WERI-Rb-1 (cell line): ENCODE results near the gene KCNIP3.

Experiments used
- DNase-seq: peaks from one replicate; pipeline ENCODE4 v3.0.0-alpha.2; 2020
- H3K27ac ChIP-seq: fragments of 250-450 bp; sonication (Bioruptor Pico); 2 replicates; pipeline ENCODE4 v1.5.1; 2020; ENCODE audit warnings: mild to moderate bottlenecking, moderate library complexity
- H3K27me3 ChIP-seq: fragments of 250-450 bp; sonication (Bioruptor Pico); 2 replicates; pipeline ENCODE4 v1.5.1; 2021; ENCODE audit warnings: mild to moderate bottlenecking, low read depth, moderate library complexity; ENCODE audit not compliant: insufficient read depth, severe bottlenecking
- H3K36me3 ChIP-seq: fragments of 250-450 bp; sonication (Bioruptor Pico); 2 replicates; pipeline ENCODE4 v1.5.1; 2020; ENCODE audit warnings: mild to moderate bottlenecking, moderate library complexity
- H3K4me3 ChIP-seq: 2 replicates; pipeline ENCODE4 v1.5.1; 2011; ENCODE audit warnings: low read depth, mild to moderate bottlenecking, control low read depth, low read length
- H3K9me3 ChIP-seq: fragments of 250-450 bp; sonication (Bioruptor Pico); 2 replicates; pipeline ENCODE4 v1.5.1; 2021; ENCODE audit warnings: mild to moderate bottlenecking, moderate library complexity; ENCODE audit not compliant: severe bottlenecking
- CTCF ChIP-seq: IDR thresholded peaks from 2 replicates; pipeline ENCODE4 v1.5.1; 2011; ENCODE audit warnings: low read depth, mild to moderate bottlenecking, control low read depth, inconsistent platforms, low read length

Gene KCNIP3

GRCh38 chr2:95264624-95265023 is 32.5 kb upstream of the KCNIP3 start:
- no peak overlapping the region for H3K27ac ChIP-seq
- no peak overlapping the region for H3K4me3 ChIP-seq
- H3K27me3 ChIP-seq: no peaks in the 10 kb centered on the region
- no peaks in the 10 kb centered on the region for H3K9me3 ChIP-seq
- TF ChIP-seq CTCF: 0 out of 2 replicates have a peak, but pooled peaks have one; percentile 1
- DNase-seq: no peak
- H3K36me3 ChIP-seq: no peaks in the 10 kb centered on the region

GRCh38 chr2:95265182-95265581 is 32.0 kb upstream of the KCNIP3 start:
- Histone ChIP-seq H3K27me3 (no peaks in the 10 kb centered on the region), H3K4me3 (no peak overlapping the region), H3K36me3 (no peaks in the 10 kb centered on the region), H3K27ac (no peak overlapping the region), H3K9me3 (no peaks in the 10 kb centered on the region)
- no peak for DNase-seq
- TF ChIP-seq CTCF: no peak

DNA sequence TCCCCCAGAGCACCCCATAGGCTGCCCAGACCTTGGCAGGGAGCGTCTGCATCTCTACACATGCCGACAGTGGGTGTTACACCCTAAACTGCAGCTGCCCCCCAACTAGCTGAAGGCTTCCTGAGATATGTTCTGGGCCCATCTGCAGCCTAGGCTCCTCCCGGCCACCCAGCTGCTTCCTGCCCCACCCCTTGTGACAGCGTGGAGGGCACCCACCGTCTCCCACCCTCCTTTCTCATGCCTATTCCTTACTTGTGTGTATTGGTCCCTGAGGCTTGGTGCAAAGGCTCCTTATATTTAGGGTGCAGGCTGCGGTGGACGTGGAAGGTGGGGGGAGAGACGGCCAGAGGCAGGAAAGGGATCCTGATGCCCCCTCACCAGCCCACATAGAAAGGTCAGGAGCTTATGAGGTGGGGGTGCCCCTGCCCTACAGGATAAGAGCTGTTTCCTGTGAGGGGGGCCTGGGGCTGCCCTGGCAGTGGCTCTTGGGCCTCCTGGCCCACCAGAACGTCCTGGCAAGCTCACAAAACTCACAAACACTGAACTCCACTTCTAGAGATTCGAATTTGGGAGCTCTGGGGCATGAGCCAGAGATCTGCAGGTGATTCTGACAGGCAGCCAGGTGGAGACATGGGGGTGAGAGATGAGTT is 30.2 kb upstream of the KCNIP3 start:
- Histone ChIP-seq H3K36me3 (no peaks in the 10 kb centered on the region), H3K4me3 (no peak overlapping the region), H3K27me3 (no peaks in the 10 kb centered on the region), H3K9me3 (no peaks in the 10 kb centered on the region), H3K27ac (no peak overlapping the region)
- no peak for TF ChIP-seq CTCF
- no peak for DNase-seq

- no peak for TF ChIP-seq CTCF
- no peak for DNase-seq
- Histone ChIP-seq H3K27me3 (no peaks in the 10 kb centered on the region), H3K36me3 (no peaks in the 10 kb centered on the region), H3K4me3 (no peak overlapping the region), H3K9me3 (no peaks in the 10 kb centered on the region), H3K27ac (no peak overlapping the region)
Observed at GRCh38 chr2:95267458-95268210, 29.5 kb upstream of the KCNIP3 start.

DNA sequence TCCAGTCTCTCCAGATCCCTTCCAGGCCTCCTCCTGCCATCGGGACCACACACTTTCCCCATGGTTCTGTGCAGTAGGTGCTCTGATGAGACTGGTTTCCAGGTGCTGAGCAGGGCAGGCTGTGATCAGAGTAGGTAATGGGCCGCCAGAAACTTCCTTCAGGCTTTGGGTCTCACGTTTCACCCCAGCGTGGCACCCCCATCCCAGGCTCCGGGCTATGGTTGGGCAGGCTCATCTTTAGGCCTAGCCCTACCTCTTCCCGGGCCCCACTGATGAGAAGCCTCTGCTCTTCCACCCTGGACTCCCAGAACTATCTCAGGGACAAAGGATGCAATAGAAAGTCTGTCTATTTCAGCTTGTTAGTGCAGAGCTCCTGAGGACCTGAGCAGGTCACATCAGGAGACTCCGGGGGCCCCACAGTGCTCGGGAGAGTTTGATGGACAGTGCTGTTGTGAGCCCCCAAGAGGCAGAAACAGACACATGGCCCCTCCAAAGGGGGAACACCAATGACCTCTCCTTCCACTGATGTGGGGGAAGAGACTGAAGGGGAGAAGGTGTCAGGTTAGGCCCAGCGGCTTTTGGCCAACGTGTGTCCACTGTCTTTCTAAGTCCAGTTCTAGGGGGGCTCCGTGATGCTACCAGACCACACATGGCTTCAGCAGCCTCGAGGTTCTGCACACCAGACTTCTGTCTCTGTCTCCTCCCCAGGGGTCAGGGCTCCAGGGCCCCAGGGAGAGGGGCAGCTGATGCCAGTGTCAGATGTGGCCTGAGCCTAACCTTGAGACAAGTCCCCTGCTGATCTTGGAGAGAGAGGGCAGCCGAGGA is 28.7 kb upstream of the KCNIP3 start:
- no peaks in the 10 kb centered on the region for H3K36me3 ChIP-seq
- no peaks in the 10 kb centered on the region for H3K27me3 ChIP-seq
- no peak overlapping the region for H3K4me3 ChIP-seq
- no peak overlapping the region for H3K27ac ChIP-seq
- TF ChIP-seq CTCF: no peak
- no peaks in the 10 kb centered on the region for H3K9me3 ChIP-seq
- DNase-seq: no peak
